ENCODE results near the gene STARD4.

STARD4 gene

GRCh38 chr5:111472096-111472495 is 40.2 kb downstream of the STARD4 start:
- DNase-seq (ENCODE audit: low read depth in 2 of 2): no peak

- DNase-seq (ENCODE audit: low read depth in 2 of 2): no peak
Measured at GRCh38 chr5:111469903-111470302, 42.4 kb downstream of the STARD4 start.

- no peak for DNase-seq (ENCODE audit: low read depth in 2 of 2)
Measured at GRCh38 chr5:111469293-111469896, 42.9 kb downstream of the STARD4 start.

GRCh38 chr5:111463311-111463710 is 49.0 kb downstream of the STARD4 start:
- DNase-seq (ENCODE audit: low read depth in 2 of 2): no peak

DNA sequence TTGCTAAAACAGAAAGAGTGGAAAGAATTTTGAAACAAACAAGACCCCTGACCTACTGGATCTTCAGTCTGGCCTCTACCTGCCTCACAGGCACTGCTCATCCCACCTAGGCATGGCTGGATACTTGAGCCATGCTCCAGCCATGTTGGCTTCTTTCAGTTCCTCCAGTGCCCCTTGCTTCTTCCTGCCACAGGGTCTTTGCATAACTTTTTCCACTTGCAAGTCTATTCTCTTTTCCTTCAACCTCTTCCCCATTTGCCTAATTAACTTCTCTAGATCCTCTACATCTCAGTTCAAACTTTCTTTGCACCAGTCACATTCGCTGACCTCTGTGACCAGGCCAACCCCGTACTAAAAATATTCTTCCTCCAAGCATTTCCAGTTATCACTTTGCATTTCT is 50.4 kb downstream of the STARD4 start:
- DNase-seq (ENCODE audit: low read depth in 2 of 2): no peak

DNA sequence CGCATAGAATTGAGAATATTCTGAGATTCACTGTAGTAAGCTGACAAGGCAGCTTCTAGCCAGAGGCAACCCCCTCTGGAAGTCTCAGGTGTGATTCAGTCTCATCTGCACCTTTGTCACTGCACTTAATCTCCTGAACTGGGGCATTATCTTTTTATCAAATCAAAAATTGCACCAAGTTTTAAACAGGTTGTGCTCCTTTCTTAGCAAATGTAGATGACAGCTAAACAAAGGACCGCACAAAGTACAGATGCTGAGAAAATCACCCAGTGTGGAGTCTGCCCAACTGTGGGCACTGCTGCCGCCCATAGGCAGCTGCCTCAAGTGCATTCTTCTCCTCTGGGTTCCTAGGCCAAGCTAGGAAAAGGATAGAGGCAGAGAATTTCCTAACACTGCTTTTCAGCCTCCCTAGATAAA is 51.1 kb downstream of the STARD4 start:
- no peak for DNase-seq (ENCODE audit: low read depth in 2 of 2)

DNA sequence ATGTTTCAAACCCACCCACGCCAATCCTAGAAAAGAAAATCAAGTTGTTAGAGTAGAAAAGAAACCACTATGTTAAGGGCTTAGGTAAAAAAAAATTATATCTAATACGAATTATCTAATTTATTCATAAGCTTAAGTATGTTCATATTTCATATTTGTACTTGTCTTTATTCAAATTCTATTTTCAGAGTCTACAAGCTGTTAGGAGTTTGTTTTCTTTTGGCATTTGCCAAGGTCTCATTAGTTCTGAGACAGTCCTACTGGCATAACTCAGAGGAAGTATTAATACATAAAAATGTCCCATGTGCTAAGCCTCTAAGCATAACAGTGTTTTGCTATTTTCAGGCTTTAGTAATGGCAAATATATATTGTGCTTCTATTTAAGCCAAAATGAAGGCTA is 57.6 kb downstream of the STARD4 start:
- no peak for DNase-seq (ENCODE audit: low read depth in 2 of 2)

- no peak for DNase-seq (ENCODE audit: low read depth in 2 of 2)
Measured at GRCh38 chr5:111454198-111454622, 58.1 kb downstream of the STARD4 start.

DNA sequence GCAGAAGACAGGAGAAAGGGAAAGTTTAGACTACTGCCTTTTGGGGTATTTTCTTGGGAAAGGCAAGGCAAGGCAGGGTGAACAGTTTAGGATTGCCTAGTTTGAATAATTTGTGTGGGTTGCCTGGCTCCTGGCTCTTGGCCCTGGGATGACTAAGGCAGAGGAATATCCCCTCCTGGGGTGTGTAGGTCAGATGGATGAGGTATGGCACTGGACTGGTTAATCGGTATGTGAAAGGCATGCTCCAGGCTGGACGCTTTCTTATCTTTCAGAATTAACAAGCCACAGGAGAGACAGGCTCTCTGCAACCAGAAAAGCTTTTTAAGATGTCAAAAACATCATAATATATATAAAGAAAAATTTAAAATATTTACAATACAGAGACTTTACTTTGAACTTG is 58.6 kb downstream of the STARD4 start:
- DNase-seq (ENCODE audit: low read depth in 2 of 2): no peak

GRCh38 chr5:111453295-111453694 is 59.0 kb downstream of the STARD4 start:
- no peak for DNase-seq (ENCODE audit: low read depth in 2 of 2)

DNA sequence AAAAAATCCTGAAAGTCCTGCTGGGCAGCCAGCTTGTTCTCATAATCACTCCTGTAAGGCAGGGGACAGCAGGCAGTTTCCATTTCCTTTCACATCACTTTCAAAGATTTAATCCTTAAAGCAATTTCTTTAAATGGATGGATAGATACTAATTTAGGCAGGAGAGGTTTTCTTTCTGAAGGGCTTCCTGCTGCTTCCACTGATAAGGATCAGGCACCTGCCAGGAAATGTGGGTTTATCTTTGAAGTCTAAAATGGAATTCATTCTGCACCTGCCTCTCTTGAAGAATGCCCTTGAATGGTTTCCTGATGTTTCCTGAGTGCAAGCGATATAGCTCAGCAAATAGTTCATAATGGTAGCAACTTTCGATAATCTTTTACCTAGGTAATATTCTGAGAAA is 64.5 kb downstream of the STARD4 start:
- DNase-seq (ENCODE audit: low read depth in 2 of 2): no peak

DNA sequence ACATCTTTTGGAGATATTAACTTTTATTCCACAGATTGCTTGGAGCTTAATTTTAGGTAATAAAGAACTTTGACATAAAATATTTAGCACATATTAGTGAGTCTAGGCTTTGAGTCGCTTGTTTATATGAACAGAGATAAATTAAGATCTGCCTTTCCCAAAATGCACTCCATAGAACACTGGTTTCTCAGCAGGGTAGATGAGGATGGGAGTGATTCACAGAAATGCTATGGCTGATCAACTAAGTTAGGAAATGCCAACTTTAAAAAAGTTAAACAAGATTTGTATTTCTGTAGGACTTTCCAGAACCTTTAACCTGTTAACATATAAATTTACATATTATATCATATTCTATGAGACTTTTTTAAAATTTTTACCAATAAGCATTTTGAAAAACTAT is 65.2 kb downstream of the STARD4 start:
- no peak for DNase-seq (ENCODE audit: low read depth in 2 of 2)
